GM12874 (cell line): ENCODE results near the gene TBX2.

ENCODE experiments used
- TF ChIP-seq, protein P1 (sequence below): IDR thresholded peaks from 2 replicates; pipeline ENCODE4 v1.5.1; 2011; ENCODE audit warnings: low read depth, mild to moderate bottlenecking, control low read depth, low read length, moderate library complexity; ENCODE audit not compliant: insufficient read depth

TBX2 gene

DNA sequence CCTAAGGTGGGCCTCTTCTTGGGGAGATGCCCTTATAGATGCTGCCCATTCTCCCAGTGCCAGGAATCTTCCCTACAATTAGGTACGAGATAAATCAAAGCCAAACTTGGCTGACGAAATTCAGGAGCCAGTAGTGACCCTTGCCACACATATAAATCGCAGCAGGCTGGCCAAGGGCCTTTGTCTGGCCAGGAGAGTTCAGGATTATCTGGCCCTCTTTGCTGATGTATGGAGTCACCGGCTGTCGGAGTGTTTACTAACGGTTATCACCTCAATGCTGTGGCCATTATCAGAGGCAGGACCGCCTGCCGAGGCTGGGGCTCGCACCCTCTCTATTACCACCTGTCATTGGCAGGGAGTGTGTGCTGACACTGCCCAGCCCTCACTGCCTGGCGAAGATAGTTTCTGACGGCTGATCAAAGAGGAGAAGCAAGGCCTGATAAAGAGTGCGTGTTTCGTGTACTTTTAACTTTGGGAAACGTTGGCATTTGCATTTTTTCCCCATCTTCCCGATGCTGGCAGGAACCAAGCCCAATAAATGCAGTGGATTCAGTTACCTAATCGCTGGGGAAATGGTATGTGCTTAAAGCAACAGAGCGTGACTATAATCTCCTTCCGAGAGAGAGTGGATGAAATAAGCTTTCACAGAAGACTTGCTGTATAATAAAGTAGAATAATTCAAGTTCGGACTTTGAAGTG is 32.8 kb upstream of the TBX2 start:
- TF ChIP-seq, protein P1, sequence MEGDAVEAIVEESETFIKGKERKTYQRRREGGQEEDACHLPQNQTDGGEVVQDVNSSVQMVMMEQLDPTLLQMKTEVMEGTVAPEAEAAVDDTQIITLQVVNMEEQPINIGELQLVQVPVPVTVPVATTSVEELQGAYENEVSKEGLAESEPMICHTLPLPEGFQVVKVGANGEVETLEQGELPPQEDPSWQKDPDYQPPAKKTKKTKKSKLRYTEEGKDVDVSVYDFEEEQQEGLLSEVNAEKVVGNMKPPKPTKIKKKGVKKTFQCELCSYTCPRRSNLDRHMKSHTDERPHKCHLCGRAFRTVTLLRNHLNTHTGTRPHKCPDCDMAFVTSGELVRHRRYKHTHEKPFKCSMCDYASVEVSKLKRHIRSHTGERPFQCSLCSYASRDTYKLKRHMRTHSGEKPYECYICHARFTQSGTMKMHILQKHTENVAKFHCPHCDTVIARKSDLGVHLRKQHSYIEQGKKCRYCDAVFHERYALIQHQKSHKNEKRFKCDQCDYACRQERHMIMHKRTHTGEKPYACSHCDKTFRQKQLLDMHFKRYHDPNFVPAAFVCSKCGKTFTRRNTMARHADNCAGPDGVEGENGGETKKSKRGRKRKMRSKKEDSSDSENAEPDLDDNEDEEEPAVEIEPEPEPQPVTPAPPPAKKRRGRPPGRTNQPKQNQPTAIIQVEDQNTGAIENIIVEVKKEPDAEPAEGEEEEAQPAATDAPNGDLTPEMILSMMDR: no peak

DNA sequence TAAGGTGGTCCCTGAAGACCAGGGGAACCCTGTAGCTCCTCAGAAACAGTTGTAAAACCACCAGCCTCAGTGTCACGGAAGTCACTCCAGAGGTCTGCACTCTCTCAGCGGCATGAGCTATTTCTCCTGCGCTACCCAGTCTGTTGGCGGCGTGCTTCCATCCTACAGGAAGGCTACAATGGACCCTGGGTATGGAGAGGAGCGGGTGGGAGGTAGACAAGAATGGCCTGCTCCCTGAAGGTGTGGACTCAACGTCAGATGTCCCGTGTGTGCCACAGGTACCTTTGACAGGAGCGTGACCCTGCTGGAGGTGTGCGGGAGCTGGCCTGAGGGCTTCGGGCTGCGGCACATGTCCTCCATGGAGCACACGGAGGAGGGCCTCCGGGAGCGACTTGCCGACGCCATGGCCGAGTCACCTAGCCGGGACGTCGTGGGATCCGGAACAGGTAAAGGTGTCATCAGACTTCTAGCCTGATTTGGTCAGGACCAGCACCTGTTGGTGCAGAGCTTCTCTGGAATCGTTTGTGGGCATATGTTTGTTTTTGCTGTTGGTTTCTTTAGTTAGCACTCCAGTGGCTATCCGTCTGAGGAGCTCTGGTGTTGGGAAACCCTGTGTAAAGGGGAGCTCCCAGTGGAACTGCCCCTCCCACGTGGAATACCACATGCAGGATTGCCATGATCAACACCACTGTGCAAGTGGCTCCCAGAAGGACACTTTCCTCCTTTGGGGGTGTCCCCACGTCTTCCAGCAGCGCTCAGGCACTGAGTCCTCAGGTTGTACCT is 31.4 kb upstream of the TBX2 start:
- TF ChIP-seq, protein P1: no peak

DNA sequence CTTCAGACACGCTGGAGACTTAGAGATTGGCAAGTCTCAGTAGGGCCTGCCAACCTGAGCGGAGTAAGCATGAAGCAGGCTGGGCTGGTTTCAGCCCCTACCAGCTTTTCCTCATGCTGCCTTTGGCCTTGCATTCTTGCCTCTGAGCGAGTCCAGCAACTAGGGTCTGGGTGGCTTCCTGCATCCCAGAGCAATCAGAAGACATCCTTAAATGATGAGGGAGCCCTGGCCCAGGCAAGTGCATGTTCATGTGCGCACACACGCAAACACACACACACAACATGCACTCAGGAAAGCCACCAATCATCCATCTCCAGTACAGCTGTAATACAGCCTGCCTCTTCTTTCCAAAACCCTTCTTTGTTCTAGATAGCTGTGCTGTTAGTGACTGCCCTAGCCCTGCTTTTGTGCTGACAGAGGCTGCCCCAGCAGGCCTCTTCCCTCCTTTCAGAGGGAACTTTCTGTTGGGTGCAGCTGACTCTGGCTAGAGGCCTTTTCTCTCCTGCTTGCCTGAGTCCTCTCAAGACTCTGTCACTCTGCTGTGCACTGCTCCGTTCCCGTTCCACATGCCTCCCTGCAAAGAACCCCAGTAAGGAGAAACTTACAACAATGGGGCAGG is 30.7 kb upstream of the TBX2 start:
- TF ChIP-seq, protein P1: no peak

DNA sequence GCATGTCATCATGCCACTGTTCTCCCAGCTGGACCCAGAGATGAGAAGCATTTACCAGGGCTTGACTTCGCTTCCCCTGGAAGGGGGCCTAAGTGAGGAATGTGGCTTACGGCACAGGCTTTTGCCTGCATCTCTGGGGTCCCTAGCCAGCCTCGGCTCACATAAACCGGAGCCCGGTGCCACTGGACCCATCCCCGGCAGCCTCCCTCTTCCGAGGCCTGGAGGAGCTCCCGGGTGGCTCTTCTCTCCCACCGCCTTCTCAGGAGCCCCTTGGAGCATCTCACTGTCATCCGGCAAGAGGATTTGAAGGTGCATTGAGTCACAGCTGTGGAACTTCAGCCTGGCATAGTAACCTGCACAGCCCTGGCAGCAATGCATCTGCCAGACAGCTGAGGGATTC is 29.9 kb upstream of the TBX2 start:
- TF ChIP-seq, protein P1: no peak

DNA sequence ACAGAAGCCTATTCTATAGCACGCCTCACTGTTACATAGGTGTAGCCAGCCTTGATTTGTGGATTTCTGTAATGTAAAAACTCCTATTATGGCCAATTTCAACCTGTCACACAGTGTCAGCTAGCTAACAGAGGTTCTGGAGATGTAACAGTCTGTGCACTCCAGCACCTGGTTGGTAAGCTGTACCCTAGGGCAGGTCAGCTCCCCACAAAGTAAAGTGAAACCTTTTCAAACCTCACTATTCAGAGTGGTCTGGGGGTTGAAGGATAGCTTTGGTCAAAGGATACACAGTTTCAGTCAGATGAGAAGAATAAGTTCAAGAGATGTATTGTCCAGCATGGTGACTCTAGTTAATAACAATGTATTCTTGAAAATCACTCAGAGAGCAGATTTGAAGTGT is 28.5 kb upstream of the TBX2 start:
- TF ChIP-seq, protein P1: no peak

DNA sequence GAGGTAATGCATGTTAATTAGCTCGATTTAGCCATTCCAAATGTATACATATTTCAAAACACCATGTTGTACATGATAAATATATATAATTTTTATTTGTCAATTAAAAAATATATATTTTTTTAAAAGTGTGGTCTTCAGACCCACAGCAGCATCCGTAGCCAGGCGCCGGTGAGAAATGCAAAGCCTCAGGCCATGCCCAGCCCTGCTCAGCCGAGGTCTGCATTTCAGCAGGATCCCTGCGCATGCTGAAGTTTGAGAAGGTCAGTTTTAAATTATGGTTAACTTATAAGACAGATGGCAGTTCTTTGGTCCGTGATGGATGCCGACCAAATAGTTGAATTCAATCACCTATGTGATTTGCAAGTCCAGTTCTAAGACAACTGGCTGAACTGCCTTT is 28.0 kb upstream of the TBX2 start:
- TF ChIP-seq, protein P1: no peak

DNA sequence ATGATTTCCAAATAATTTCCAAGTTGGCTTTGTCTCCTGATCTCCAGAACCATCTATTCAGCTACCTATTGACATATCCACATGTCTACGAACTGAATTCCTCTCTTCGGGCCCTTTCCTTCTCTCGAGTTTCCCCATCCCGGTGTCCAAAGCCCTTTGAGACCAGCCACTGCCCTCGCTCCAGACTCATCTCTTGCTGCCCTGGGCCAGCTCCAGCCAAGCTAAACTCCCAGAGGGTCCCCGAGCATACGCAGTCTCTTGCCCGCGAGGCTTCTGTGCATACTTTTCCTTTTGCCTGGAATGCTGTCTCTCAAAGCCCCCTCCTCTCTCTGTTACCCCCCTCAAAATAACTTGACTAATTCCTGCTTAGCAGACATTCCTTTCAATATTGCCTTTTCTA is 27.2 kb upstream of the TBX2 start:
- TF ChIP-seq, protein P1: no peak
